Naive thymus-derived CD8-positive, alpha-beta T cell (primary cell): Measurements from ENCODE around the gene TMEM74B. TPM values are rescaled to one million over a fixed set of nuclear protein-coding genes. Genes with fewer than 3 reads are reported as not detected.

ENCODE experiments used
- ATAC-seq, 2 donors: fragments of 150-1000 bp; cut with Tn5 transposase in 1 of 2; sonication (Bioruptor Pico), chemical (Tn5 transposase) in 1 of 2; 1 replicate in 1 of 2; 2 replicates in 1 of 2; pipeline ENCODE4 v1.10.0; 2021; ENCODE audit warnings: mild to moderate bottlenecking in 2 of 2, moderate library complexity in 2 of 2
- POLR2A ChIA-PET: fragments of 350-600 bp; sonication (Branson Sonifier 250); formaldehyde crosslinking; loops from one replicate; lab custom pipeline; 2021; ENCODE audit warnings: antibody characterized with exemption; lab: Charles Lee
- DNase-seq, 10 donors: peaks; one replicate each; pipeline versions ENCODE4 v3.0.0 to v3.0.0-alpha.2; 2020 to 2022
- H3K27ac Mint-ChIP-seq, 10 donors: one replicate each; pipeline ENCODE4 v1.8.0; 2020 to 2022; ENCODE audit warnings: mild to moderate bottlenecking in 10 of 10, mixed read lengths in 10 of 10, moderate library complexity in 4 of 10, inconsistent platforms in 1 of 10
- H3K27me3 Mint-ChIP-seq, 5 donors: one replicate each; pipeline ENCODE4 v1.8.0; 2021 to 2022; ENCODE audit warnings: mixed read lengths in 5 of 5
- H3K36me3 Mint-ChIP-seq, 3 donors: one replicate each; pipeline ENCODE4 v1.8.0; 2020 to 2022; ENCODE audit warnings: mixed read lengths in 3 of 3, mild to moderate bottlenecking in 2 of 3, inconsistent platforms in 1 of 3
- H3K4me1 Mint-ChIP-seq, 4 donors: one replicate each; pipeline ENCODE4 v1.8.0; 2021 to 2022; ENCODE audit warnings: mixed read lengths in 4 of 4
- H3K4me3 Mint-ChIP-seq, 10 donors: one replicate each; pipeline ENCODE4 v1.8.0; 2020 to 2022; ENCODE audit warnings: mild to moderate bottlenecking in 10 of 10, mixed read lengths in 10 of 10, moderate library complexity in 6 of 10, inconsistent platforms in 1 of 10
- H3K9me3 Mint-ChIP-seq, 9 donors: one replicate each; pipeline ENCODE4 v1.8.0; 2020 to 2022; ENCODE audit warnings: mixed read lengths in 9 of 9, mild to moderate bottlenecking in 3 of 9, inconsistent platforms in 1 of 9, moderate library complexity in 1 of 9
- polyA plus RNA-seq, 3 donors: library from polyadenylated mRNA; unstranded; fragments of 300-500 nt; fragmentation: Illumina TruSeq; gene quantifications; one replicate each; pipeline ENCODE4 v1.2.3, GENCODE V29; 2021
- total RNA-seq, 8 experiments: library from RNA in 2 of 8; stranded (reverse) in 2 of 8; gene quantifications; one replicate each; pipeline ENCODE4 v1.2.3 and lab custom pipeline; 2021 to 2026

Gene TMEM74B
- total and polyA plus RNA-seq, 5 experiments from 2014 or later = not detected

DNA sequence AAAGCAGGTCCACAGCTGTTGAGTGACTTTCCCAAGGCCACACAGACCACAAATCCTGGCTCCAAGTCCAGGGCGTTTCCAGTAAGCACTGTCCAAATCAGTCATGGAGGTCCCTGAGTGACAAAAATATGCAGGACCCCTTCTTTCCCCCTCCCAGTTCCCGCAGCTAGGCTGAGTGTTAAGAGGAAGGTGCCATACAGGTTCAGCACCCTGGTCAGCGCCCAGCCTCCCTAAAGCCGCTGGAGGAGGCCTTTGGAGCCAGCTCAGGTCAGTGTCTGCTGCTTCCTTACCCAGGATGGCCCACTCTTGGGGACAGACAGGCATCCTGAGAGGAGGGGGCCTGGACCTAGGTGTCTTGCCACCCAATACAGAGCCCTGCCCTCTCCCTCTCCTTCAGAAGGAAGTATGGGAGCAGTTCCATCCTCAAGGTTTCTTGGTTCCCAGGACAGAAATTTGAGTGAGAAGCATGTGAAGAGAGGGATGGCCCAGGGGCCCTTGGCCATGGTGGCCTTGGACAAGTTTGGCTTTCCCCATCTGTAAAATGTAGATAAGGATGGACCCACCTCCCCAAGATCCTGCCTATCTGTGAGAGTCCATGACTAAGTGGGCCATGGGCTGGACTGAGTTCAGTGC is 13.2 kb downstream of the TMEM74B start:
- peaks cover 17 to 88% (median 41%) of the 10 kb centered on the region in 3 donors for H3K36me3 Mint-ChIP-seq
- no peak overlapping the region for H3K27ac Mint-ChIP-seq
- ATAC-seq (no peak), DNase-seq (no peak)
- H3K9me3 Mint-ChIP-seq = no peaks in the 10 kb centered on the region
- H3K4me3 Mint-ChIP-seq = no peak overlapping the region
- H3K4me1 Mint-ChIP-seq = peaks cover 0 to 7% (median 0%) of the 10 kb centered on the region in 4 donors
- POLR2A ChIA-PET = no interaction called here
- no peaks in the 10 kb centered on the region for H3K27me3 Mint-ChIP-seq

GRCh38 chr20:1169224-1169623 is 15.6 kb downstream of the TMEM74B start:
- Mint-ChIP-seq H3K4me1 (peaks cover 0 to 8% (median 0%) of the 10 kb centered on the region in 4 donors), H3K27me3 (no peaks in the 10 kb centered on the region), H3K27ac (peak overlapping the region in 1 of 10 donors; percentile 15), H3K36me3 (peaks cover 24 to 91% (median 51%) of the 10 kb centered on the region in 3 donors), H3K9me3 (no peaks in the 10 kb centered on the region), H3K4me3 (no peak overlapping the region)
- POLR2A ChIA-PET = no interaction called here
- ATAC-seq (no peak), DNase-seq (no peak)

GRCh38 chr20:1166948-1167720 is 17.6 kb downstream of the TMEM74B start:
- H3K27me3 Mint-ChIP-seq = no peaks in the 10 kb centered on the region
- peaks cover 0 to 8% (median 0%) of the 10 kb centered on the region in 4 donors for H3K4me1 Mint-ChIP-seq
- POLR2A ChIA-PET = no interaction called here
- no peak overlapping the region for H3K4me3 Mint-ChIP-seq
- H3K36me3 Mint-ChIP-seq = peaks cover 24 to 93% (median 53%) of the 10 kb centered on the region in 3 donors
- no peak for ATAC-seq
- peak overlapping the region in 2 of 10 donors; percentile 24 to 71 for H3K27ac Mint-ChIP-seq
- DNase-seq = no peak
- no peaks in the 10 kb centered on the region for H3K9me3 Mint-ChIP-seq

GRCh38 chr20:1165941-1166340 is 18.8 kb downstream of the TMEM74B start:
- Mint-ChIP-seq H3K4me1 (peaks cover 0 to 8% (median under 1%) of the 10 kb centered on the region in 4 donors), H3K27me3 (no peaks in the 10 kb centered on the region), H3K9me3 (peaks cover 0 to under 1% (median 0%) of the 10 kb centered on the region in 9 donors), H3K27ac (no peak overlapping the region), H3K4me3 (no peak overlapping the region), H3K36me3 (peaks cover 26 to 92% (median 53%) of the 10 kb centered on the region in 3 donors)
- POLR2A ChIA-PET = no interaction called here
- no peak for ATAC-seq
- no peak for DNase-seq

- POLR2A ChIA-PET = no interaction called here
- Mint-ChIP-seq H3K27ac (peak overlapping the region in 2 of 10 donors; percentile 2 to 23), H3K4me1 (peaks cover 0 to 10% (median under 1%) of the 10 kb centered on the region in 4 donors), H3K27me3 (no peaks in the 10 kb centered on the region), H3K4me3 (no peak overlapping the region), H3K36me3 (peaks cover 28 to 92% (median 56%) of the 10 kb centered on the region in 3 donors), H3K9me3 (peaks cover 0 to 2% (median 0%) of the 10 kb centered on the region in 9 donors)
- ATAC-seq = no peak
- DNase-seq = no peak
Measured at GRCh38 chr20:1165521-1165920, 19.3 kb downstream of the TMEM74B start.

GRCh38 chr20:1164871-1165270 is 19.9 kb downstream of the TMEM74B start:
- ATAC-seq (no peak), DNase-seq (no peak)
- Mint-ChIP-seq H3K9me3 (peaks cover 0 to 2% (median 0%) of the 10 kb centered on the region in 9 donors), H3K4me1 (peaks cover 0 to 8% (median under 1%) of the 10 kb centered on the region in 4 donors), H3K27ac (peak overlapping the region in 2 of 10 donors; percentile 23 to 24), H3K4me3 (no peak overlapping the region), H3K36me3 (peaks cover 28 to 90% (median 53%) of the 10 kb centered on the region in 3 donors), H3K27me3 (no peaks in the 10 kb centered on the region)
- POLR2A ChIA-PET = no interaction called here

DNA sequence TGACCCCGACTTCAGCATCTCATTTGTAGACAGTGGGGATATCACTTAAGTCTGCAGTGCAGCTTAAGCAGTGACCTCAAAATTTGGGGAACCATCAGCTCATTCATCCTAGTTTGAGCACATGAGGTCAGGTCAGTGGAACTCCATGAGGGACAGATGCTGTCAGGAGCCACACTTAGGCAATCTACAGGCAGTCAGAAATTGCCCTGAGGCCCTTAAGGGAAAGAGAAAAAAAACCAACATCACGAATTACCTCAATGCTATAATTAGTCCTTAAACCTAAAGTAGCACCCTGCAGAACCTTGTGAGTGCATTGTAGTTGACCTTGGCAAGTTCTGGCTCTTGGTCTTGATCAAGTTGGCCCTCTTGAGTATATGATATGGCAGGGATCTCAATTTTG is 21.1 kb downstream of the TMEM74B start:
- Mint-ChIP-seq H3K4me1 (peaks cover 0 to 8% (median under 1%) of the 10 kb centered on the region in 4 donors), H3K27ac (no peak overlapping the region), H3K9me3 (peaks cover 0 to 2% (median 0%) of the 10 kb centered on the region in 9 donors), H3K27me3 (no peaks in the 10 kb centered on the region), H3K4me3 (no peak overlapping the region), H3K36me3 (peaks cover 28 to 80% (median 47%) of the 10 kb centered on the region in 3 donors)
- POLR2A ChIA-PET = no interaction called here
- ATAC-seq (no peak), DNase-seq (no peak)

GRCh38 chr20:1163105-1163504 is 21.7 kb downstream of the TMEM74B start:
- H3K27ac Mint-ChIP-seq = no peak overlapping the region
- no peak for ATAC-seq
- peaks cover 23 to 78% (median 42%) of the 10 kb centered on the region in 3 donors for H3K36me3 Mint-ChIP-seq

DNA sequence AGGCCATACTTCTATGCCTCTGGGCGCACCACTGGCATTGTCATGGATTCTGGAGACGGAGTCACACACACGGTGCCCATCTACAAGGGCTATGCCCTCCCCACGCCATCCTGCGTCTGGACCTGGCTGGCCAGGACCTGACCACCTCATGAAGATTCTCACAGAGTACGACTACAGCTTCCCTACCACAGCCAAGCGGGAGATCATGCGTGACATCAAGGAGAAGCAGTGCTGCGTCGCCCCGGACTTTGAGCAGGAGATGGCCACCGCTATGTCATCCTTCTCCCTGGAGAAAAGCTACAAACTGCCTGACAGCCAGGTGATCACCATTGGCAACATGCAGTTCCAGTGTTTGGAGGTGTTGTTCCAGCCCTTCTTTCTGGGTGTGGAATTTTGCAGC is 23.8 kb downstream of the TMEM74B start:
- POLR2A ChIA-PET = interaction anchor here (0.9 kb wide), 1 partner anchor 9 kb away, joined by 3 read pairs; no protein-coding TSS in a partner anchor
- peaks cover 15 to 75% (median 47%) of the 10 kb centered on the region in 3 donors for H3K36me3 Mint-ChIP-seq

More at GRCh38 chr20:1163105-1163504, 21.7 kb downstream of the TMEM74B start:
- Mint-ChIP-seq H3K9me3 (peaks cover 0 to 2% (median 0%) of the 10 kb centered on the region in 9 donors), H3K4me3 (no peak overlapping the region), H3K27me3 (no peaks in the 10 kb centered on the region), H3K4me1 (peaks cover 0 to 6% (median under 1%) of the 10 kb centered on the region in 4 donors)
- DNase-seq = no peak
- POLR2A ChIA-PET = no interaction called here

GRCh38 chr20:1160496-1160895 is 24.3 kb downstream of the TMEM74B start:
- peaks cover 0 to 11% (median under 1%) of the 10 kb centered on the region in 4 donors for H3K4me1 Mint-ChIP-seq
- peaks cover 10 to 75% (median 48%) of the 10 kb centered on the region in 3 donors for H3K36me3 Mint-ChIP-seq
- peaks cover 0 to 10% (median 5%) of the 10 kb centered on the region in 9 donors for H3K9me3 Mint-ChIP-seq
- H3K27me3 Mint-ChIP-seq = no peaks in the 10 kb centered on the region
- peak overlapping the region in 2 of 10 donors; percentile 77 to 82 for H3K27ac Mint-ChIP-seq
- no peak overlapping the region for H3K4me3 Mint-ChIP-seq
- DNase-seq = no peak
- POLR2A ChIA-PET = interaction anchor here (0.9 kb wide), 1 partner anchor 8 kb away, joined by 3 read pairs; no protein-coding TSS in a partner anchor
- ATAC-seq = no peak

More for the DNA sequence above, 23.8 kb downstream of the TMEM74B start:
- H3K4me3 Mint-ChIP-seq = no peak overlapping the region
- DNase-seq (no peak), ATAC-seq (no peak)
- H3K9me3 Mint-ChIP-seq = peaks cover 0 to 5% (median 2%) of the 10 kb centered on the region in 9 donors
- no peaks in the 10 kb centered on the region for H3K27me3 Mint-ChIP-seq
- H3K27ac Mint-ChIP-seq = peak overlapping the region in 1 of 10 donors; percentile 47
- peaks cover 0 to 11% (median under 1%) of the 10 kb centered on the region in 4 donors for H3K4me1 Mint-ChIP-seq

DNA sequence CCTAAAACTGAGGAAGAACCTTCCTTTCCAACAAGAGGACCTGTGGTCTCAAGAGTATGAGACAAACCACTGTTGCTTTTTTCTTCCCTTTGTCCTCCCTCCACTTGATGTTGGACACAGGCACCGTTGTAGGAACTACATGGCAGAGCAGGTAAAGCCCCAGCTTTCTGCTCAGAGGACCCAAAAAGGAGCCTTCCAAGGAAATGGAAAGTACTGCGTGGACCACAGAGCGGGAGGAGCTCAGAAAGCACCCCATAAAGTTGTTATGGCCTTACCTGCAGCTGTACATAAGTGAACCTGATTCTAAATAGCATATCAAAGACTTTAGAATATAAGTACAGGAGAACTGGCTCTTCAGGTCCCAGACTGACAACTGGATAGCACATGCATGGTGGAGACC is 29.4 kb downstream of the TMEM74B start:
- no peak overlapping the region for H3K4me3 Mint-ChIP-seq
- ATAC-seq = no peak
- peaks cover 5 to 16% (median 11%) of the 10 kb centered on the region in 4 donors for H3K4me1 Mint-ChIP-seq
- peaks cover 0 to 10% (median 4%) of the 10 kb centered on the region in 9 donors for H3K9me3 Mint-ChIP-seq
- H3K27ac Mint-ChIP-seq = no peak overlapping the region
- no peaks in the 10 kb centered on the region for H3K27me3 Mint-ChIP-seq
- POLR2A ChIA-PET = no interaction called here
- DNase-seq = no peak
- peaks cover 10 to 78% (median 57%) of the 10 kb centered on the region in 3 donors for H3K36me3 Mint-ChIP-seq

GRCh38 chr20:1154691-1155090 is 30.1 kb downstream of the TMEM74B start:
- H3K27ac Mint-ChIP-seq = peak overlapping the region in 1 of 10 donors; percentile 34
- ATAC-seq = no peak
- peaks cover 5 to 16% (median 11%) of the 10 kb centered on the region in 4 donors for H3K4me1 Mint-ChIP-seq
- POLR2A ChIA-PET = no interaction called here
- peaks cover 10 to 78% (median 55%) of the 10 kb centered on the region in 3 donors for H3K36me3 Mint-ChIP-seq
- peaks cover 0 to 10% (median 4%) of the 10 kb centered on the region in 9 donors for H3K9me3 Mint-ChIP-seq
- no peak overlapping the region for H3K4me3 Mint-ChIP-seq
- no peaks in the 10 kb centered on the region for H3K27me3 Mint-ChIP-seq
- no peak for DNase-seq
